DMS 273 (cell line): ENCODE results near the gene ALOX5AP.

Experiments used
- DNase-seq: peaks from one replicate; lab custom pipeline; 2025; ENCODE audit not compliant: unreplicated experiment; lab: John Stamatoyannopoulos, UW

ALOX5AP gene

DNA sequence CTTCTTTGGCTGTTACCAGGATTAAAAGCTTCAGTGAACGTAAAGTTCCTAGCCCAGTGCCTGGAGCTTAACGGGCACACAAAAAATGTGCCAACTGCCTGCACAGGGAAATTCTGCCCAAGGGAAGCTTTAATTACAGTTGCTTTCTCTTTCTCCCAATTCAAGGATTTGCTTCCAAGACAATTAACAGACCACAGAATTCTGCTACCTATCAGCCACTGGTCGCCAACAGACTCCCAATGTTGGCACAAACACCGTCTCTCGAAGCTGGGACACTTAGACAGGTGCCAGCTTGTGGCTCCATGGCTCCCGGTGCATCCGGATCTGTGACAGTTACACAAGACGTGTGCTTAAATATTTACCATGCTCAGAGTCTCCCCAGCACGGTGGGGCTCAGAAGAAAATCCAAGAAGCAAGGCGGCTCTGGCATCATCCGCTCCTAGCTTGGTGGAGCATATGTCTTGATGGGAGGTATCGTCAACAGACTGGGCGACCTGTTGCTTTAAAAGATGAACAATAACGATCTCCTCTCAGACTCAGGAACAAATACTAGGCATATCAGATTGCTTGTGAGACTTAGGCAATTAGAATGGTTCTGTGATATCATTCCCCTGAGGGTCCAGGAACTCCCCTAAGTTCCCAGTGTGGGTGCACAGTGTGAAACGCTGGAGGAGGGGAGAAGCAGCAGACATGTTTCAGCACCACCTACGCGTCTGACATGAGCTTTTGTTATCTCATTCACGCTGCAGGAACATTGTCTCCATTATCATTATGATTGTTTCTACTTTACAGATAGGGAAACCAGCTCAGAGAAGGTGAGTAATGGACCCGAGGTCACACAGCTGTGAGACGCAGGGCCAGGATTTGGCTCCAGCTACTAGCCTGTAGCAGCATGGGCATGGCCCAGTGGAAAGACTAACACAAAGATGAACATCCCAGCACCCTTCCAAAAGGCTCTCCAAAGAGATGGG is 61.6 kb downstream of the ALOX5AP start:
- DNase-seq = no peak

DNA sequence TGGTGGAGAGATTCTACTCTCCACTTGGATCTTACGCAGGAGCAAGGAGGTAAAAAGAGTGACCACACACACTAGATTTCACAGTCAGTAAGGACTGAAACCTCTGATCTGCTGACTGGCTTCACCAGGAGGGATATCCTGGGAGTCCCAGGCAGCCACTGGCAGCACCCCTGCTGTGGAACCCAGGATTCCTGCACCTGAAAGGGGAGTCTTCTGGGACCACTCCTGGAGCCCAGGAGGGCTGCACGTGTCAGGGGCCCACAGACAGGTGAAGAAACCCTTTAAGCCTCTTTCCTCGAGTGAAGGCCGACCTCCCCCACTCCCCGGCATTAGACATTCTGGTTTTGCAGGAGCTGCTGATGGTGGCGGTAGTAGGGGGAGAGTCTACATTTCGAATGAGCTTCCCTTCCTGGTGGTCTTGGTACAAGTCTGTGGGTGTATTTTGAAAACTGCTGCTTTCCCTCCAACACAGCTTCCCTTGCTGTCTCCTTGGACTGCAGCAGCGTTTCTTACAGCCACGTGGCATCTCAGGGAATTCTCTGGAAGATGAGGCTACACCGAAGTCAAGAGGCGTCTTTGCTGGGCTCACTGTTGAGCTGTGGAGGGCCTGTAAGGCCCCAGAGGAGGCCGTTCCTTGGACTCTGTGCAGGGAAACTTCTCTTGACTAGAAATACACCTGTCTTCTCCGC is 62.6 kb downstream of the ALOX5AP start:
- no peak for DNase-seq

DNA sequence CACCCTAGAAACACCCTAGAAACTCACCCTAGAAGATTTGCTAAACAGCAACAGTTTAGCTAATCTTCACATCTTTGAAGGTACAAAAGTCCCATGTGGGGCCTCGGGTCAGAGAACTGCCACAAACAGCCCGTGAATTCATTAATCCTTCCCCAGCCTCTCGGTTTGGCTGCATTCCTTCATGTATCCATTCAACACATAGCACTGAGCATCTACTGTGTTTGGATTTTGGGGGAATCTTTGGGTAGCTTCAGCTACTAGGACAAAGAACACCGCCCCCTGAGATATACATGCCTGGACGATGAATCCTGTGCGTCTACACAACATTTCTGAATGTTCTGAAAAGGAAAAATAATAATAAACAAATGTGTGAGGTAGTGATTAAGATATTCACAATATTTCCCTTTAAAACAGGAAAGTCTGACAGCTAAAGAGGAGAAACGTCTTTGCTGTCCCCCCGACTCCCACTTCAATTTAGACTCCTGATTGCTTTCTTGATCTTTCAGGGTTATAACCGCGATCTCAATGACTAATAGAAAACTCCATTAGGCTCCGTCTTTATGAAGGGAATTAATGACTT is 63.5 kb downstream of the ALOX5AP start:
- no peak for DNase-seq

DNA sequence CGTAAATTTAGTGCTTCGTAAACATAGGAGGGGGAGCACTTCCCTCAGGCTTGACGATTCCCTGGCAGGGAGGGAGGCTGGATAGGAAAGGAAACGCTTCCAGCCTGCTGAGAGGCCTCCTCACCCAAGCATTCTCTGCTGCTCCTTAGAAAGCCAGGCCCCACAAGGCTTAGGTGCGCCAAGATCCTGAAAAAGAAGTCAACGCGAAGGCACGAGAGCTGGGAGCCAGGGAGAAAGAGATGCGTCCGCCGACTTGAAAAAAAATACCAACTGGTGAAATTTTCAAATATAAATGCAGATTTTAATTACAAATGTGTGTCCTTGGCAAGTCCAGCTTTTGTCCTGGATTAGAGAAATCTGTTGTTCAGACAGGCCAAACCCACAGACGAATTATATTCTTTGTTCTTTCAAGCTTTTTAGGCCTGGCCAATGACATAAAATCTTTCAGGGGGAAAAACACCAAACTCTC is 64.0 kb downstream of the ALOX5AP start:
- DNase-seq = no peak

DNA sequence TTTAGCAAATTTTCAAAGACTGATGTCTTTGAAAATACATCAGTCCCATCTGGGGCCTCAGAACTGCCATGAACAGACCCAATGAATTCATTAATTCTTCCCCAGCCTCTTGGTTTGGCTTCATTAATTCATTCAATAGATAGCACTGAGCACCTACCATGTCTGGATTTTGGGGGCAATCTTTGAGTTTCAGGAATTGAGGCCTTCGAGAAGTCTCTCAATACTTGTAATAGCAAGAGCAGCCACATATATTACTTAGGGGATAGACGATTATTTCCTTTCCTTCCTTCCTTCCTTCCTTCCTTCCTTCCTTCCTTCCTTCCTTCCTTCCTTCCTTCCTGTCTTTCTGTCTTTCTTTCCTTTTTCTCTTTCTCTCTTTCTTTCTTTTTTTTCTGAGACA is 64.8 kb downstream of the ALOX5AP start:
- DNase-seq = no peak

DNA sequence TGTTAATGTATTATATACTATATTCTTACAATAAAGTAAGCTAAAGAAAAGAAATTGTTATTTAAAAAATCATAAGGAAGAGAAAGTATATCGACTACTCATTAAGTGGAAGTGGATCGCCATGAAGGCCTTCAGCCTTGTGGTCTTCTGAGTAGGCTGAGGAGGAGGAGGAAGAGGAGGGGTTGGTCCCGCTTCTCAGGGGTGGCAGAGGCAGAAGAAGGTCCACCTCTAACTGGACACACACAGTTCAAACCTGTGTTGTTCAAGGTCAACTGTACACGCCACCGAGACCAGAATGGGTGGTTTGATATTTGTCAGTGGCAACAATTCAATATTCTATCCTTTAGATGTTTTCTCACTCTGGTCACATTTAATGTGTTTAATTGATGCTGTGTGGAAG is 67.2 kb downstream of the ALOX5AP start:
- no peak for DNase-seq

DNA sequence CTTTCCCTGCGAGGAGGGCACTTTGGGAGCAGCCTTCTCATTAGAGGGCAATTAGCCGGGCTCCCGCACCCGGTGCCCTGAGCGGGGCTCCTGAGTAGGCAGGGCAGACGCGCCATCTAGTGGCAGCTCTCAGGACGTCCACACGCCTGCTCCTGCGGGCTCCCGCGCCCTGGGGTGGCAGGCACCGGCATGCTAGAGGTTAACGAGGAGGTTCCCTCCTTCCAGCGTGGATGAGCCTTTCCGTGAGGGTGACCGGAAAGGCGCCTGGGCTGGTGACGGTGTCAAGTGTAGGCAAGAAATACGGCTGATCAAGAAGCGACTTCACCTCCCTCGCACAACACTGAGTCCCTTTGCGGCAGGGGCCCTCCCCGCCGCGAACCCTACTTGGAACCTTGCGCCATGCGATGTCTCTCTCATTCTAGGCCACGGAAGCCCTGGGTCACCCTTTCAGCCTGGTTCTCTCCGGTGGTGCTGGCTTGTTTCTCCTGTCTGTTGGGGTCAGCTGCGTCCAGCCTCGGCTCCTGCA is 67.7 kb downstream of the ALOX5AP start:
- DNase-seq = peak; percentile 84

DNA sequence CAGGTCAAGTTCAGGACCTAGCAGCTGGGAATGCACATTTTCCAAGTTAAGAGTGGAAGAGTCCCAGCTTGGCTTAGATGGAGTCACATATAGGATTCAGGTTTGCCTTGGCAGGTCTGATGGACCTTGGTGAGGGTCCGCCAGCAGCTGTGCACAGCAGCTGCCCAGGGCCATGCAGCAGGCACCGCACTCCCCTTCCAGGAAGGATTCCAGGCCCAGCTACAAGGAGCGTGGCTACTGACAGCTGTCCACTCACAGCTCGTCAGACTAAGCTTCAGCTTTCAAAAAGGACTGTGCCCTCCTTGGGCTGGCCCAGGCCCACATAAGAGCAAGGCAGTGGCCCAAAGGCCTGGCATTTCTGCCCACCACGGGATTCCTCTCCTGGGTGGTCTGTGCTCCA is 68.4 kb downstream of the ALOX5AP start:
- DNase-seq = peak; percentile 7

DNA sequence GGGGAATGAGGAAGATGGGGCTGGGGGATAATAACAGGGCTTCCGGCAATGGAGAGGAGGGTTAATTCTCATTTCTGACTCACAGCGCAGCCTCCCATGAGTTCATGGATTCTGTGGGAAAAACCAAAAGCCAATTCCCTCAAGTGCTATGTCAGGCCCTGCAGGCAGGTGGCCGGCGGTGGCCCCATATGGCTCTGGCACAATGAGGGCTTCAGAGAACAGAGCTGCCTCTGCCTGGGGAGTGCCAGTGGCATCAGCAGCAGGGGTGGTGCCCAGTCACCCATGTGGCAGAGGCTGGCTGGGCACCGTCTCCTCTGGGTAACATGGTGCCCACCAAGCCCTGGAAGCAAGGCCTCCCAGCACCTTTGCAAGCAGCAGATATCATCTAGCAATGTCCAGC is 69.1 kb downstream of the ALOX5AP start:
- DNase-seq = peak; percentile 39

DNA sequence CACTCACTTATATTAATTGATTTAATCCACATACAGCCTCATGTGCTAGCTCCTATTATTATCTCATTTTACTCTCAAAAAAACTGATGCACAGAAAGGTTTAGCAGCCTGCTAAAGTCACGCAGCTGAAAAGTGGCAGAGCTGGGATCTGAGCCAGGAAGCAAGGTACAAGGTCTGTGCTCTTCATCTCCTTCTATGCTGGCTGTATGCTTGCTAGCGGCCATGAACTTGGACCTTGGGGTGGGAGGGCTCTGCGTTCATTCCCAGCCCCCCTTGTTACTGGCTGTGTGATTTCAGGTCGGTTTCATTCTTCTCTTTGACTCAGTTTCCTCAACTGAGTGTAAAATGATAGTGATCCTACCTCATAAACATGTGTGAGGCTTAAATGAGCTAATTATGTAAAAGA is 69.8 kb downstream of the ALOX5AP start:
- DNase-seq = no peak

DNA sequence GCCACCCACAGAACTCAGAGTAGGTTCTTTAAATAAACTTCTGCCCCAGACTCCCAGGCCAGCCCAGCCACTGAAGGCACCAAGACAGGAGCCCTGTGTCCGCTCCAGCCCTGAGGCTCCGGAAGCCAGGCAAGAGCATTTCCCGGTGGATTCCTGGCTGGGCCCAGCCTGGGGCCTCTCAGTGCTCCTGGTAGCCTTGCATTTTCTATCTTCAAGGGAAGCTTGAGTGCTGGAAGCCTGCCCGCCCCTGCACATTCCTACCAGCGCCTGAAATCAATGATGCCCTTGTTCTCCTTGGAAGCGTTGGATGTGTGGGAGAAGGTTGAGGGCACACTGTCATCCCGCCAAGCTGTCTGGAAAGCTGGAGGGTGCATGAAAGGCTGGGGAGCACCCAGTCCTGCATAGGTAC is 70.3 kb downstream of the ALOX5AP start:
- DNase-seq = no peak

DNA sequence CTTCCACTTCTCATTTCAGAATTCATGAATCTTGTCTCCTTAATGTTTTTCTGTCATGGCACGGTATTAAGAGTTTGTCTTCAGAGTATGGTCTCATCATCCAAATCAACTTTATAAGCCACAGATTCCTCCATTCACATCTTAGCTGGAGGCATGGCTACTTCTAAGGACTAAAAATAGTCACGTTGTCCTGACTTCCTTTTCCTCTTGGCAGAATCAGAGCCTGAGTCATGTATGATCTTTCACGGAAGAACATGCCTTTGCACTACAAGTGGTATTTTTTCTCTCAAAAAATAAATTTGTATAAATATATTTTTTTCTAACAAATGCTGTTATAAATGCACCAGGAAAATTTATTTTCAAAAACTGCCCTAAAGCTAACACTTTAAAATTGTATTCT is 71.4 kb downstream of the ALOX5AP start:
- no peak for DNase-seq

DNA sequence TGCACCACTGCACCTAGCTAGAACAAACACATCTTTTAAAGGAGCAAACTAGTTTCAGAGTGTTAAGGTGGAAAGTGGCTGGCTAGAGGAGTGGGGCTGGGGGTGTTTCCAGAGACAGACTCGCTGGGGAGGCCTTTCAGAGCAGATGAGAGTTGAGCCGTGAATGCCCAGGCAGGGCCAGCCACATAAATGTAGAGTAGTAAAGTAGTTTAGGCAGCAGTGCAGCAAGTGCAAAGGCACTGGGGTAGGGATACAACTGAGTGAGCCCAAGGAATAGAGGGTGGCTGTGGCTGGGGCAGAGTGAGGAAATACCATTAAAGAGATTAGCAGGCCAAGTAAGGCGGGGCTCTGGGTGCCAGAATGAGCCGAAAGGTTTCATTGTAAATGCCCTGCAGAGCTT is 72.0 kb downstream of the ALOX5AP start:
- DNase-seq = no peak

DNA sequence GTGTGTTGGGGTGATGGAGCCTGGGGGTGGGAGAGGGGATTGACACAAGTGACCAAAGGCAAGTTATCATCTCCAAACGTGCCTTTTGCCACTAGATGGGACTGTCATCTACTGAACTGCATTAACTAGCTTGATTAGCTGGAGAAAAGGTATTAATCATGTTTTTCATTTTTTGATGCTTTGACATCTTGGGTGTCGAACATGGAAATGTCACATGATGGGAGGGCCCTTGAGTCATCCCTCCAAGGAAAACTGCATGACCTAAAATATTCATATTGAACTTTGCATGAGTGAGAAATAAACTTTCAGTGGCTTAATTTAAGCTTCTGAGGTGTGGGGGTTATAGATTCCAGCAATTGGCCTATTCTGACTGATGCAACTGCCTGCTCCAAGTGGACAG is 73.3 kb downstream of the ALOX5AP start:
- DNase-seq = no peak

DNA sequence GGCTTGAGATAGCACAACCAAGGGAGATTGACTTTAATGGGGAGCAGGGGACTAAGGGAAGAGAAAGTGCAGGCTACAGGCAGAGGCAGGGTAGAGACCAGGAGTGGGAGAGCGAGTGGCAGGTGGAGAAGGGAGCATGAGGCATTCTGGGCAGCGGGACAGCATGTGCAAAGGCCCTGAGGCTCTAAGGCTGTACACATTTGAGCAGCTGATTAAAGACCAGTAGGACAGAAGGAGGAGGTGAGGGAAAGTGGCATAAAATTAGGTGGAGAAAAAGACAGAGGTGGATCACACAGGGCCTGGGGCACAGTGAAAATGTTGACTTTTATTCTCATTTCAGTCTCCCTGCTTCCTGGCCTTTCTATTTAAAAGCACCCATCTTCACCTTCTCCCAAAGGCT is 74.4 kb downstream of the ALOX5AP start:
- DNase-seq = no peak

DNA sequence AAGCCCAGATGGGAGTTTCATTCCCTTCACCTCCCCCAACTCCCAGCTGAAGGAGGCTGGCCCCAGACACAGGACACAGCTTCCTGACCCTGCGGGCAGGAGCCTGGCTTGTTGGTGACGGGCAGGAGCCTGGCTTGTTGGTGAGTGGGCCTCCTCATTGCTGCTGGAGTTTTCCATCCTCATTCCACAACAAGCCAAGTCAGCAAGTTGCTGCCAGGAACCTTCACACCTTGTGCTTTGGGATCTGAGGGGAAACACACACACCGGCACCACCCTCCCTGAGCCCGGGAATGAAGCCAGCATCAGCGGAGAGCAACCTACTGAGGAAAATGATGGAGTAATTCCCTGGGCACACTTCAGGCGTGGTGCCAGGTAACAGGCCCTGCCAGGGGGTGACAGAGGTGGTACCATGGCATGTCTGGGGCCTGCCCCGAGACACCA is 74.9 kb downstream of the ALOX5AP start:
- DNase-seq = peak; percentile 14

DNA sequence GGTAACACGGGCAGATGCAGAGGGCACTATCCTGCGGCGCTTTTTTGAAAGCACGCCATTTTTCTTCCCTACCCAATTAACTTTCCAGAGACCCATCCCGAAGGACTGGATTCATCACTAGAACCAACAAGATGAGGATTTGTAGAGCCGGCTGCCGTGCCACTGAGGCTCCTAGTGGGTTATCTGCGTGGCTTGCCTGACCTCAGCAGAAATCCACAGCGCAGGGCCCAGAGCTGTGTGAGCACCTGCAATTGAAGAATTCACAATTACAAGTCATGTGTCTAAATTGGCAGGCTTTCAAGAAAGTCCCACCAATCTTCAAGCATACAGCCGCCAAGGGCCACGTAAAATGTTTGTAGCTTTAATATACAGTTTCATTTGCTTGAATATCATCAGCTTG is 75.5 kb downstream of the ALOX5AP start:
- DNase-seq = no peak
